PFSK-1 (cell line): ENCODE results near the gene GAL3ST2.

Source experiments
- FOXP2 ChIP-seq: optimal IDR thresholded peaks from 2 replicates; pipeline ENCODE3; 2011; ENCODE audit warnings: borderline replicate concordance, control low read depth, inconsistent platforms; ENCODE audit not compliant: insufficient read depth; ENCODE audit errors: extremely low read length, extremely low read depth
- POLR2AphosphoS5 ChIP-seq: IDR thresholded peaks from 2 replicates; pipeline ENCODE4 v1.6.1; 2012; ENCODE audit warnings: low read depth, mild to moderate bottlenecking, control low read depth, low read length, moderate library complexity
- SIN3A ChIP-seq: IDR thresholded peaks from 2 replicates; pipeline ENCODE4 v1.6.1; 2012; ENCODE audit warnings: mild to moderate bottlenecking, low read length, moderate library complexity, borderline replicate concordance; ENCODE audit not compliant: insufficient read depth
- TAF1 ChIP-seq: IDR thresholded peaks from 2 replicates; pipeline ENCODE4 v1.6.1; 2012; ENCODE audit warnings: low read length, control low read depth, borderline replicate concordance; ENCODE audit not compliant: insufficient read depth
- TF ChIP-seq, protein P1 (sequence below), 2 experiments: IDR thresholded peaks; 2 replicates each; pipeline versions ENCODE4 v1.6.1 to v1.8.0; 2011 to 2012; ENCODE audit warnings: low read depth in 2 of 2, low read length in 2 of 2, control low read depth in 1 of 2, inconsistent platforms in 1 of 2, mild to moderate bottlenecking in 1 of 2, moderate library complexity in 1 of 2; ENCODE audit not compliant: insufficient read depth in 1 of 2

DNA sequence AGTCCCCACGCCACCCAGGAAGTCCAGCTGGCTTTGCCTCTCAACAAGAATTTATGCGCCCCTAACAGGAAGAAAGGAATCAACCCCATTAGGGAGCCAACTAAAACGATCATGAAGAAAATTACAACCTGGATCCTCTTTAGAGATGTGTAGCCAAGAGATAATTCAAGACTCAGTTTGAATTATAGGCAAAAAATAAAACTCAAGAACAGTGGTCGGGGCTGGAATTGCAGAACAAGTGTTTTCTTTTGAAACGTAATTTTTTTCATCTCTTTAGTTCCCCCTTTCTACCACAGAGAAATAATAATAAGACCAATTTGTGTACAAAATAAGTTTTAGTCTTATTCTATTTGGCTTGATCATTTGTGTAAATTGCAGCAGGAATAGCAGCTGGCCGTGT, 59.7 kb downstream of the GAL3ST2 start:
- TF ChIP-seq SIN3A (no peak), TAF1 (no peak), POLR2AphosphoS5 (no peak), FOXP2 (no peak)
- TF ChIP-seq, protein P1, sequence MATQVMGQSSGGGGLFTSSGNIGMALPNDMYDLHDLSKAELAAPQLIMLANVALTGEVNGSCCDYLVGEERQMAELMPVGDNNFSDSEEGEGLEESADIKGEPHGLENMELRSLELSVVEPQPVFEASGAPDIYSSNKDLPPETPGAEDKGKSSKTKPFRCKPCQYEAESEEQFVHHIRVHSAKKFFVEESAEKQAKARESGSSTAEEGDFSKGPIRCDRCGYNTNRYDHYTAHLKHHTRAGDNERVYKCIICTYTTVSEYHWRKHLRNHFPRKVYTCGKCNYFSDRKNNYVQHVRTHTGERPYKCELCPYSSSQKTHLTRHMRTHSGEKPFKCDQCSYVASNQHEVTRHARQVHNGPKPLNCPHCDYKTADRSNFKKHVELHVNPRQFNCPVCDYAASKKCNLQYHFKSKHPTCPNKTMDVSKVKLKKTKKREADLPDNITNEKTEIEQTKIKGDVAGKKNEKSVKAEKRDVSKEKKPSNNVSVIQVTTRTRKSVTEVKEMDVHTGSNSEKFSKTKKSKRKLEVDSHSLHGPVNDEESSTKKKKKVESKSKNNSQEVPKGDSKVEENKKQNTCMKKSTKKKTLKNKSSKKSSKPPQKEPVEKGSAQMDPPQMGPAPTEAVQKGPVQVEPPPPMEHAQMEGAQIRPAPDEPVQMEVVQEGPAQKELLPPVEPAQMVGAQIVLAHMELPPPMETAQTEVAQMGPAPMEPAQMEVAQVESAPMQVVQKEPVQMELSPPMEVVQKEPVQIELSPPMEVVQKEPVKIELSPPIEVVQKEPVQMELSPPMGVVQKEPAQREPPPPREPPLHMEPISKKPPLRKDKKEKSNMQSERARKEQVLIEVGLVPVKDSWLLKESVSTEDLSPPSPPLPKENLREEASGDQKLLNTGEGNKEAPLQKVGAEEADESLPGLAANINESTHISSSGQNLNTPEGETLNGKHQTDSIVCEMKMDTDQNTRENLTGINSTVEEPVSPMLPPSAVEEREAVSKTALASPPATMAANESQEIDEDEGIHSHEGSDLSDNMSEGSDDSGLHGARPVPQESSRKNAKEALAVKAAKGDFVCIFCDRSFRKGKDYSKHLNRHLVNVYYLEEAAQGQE (IDR thresholded peaks at IDR 0.05; ENCODE audit: insufficient read depth in 1 of 2, low read depth in 2 of 2, low read length in 2 of 2): no peak
